OCI-LY7 (cell line): ENCODE data around the gene ITSN2. TPM values are rescaled to one million over a fixed set of nuclear protein-coding genes. Genes with fewer than 3 reads are reported as not detected.

Source experiments
- BruUV-seq: library from RNA; stranded (reverse); fragments of 400-500 nt; replicated peaks from 2 replicates; lab custom pipeline; 2021; lab: Mats Ljungman, UMichigan
- CTCF ChIA-PET: fragments of 300-600 bp; sonication (Branson Sonifier 250); formaldehyde crosslinking; loops from one replicate; lab custom pipeline; 2022; ENCODE audit warnings: antibody characterized with exemption; ENCODE audit not compliant: unreplicated experiment; lab: Charles Lee
- POLR2A ChIA-PET: fragments of 300-600 bp; sonication (Branson Sonifier 250); formaldehyde crosslinking; loops from one replicate; lab custom pipeline; 2022; ENCODE audit warnings: antibody characterized with exemption; lab: Charles Lee
- DNase-seq: peaks from one replicate; pipeline ENCODE4 v3.0.0-alpha.2; 2015; ENCODE audit warnings: low spot score
- H2AFZ ChIP-seq: fragments of 200-600 bp; sonication (generic), shearing (Covaris generic); 2 replicates; pipeline ENCODE4 v1.6.1; 2014; ENCODE audit warnings: mild to moderate bottlenecking, antibody characterized with exemption, low read length, moderate library complexity
- H3K27ac ChIP-seq: fragments of 200-600 bp; sonication (generic); 2 replicates; pipeline ENCODE4 v1.5.1; 2014; ENCODE audit warnings: mixed run types, low read depth, mild to moderate bottlenecking, moderate library complexity, low read length, inconsistent platforms; ENCODE audit not compliant: poor library complexity, severe bottlenecking
- H3K36me3 ChIP-seq: fragments of 200-600 bp; sonication (generic); 2 replicates; pipeline ENCODE4 v1.6.1; 2014; ENCODE audit warnings: mild to moderate bottlenecking, antibody characterized with exemption, low read length, moderate library complexity, mixed read lengths; ENCODE audit not compliant: insufficient read depth
- H3K4me1 ChIP-seq: fragments of 200-600 bp; sonication (generic); 2 replicates; pipeline ENCODE4 v1.5.1; 2014; ENCODE audit warnings: mild to moderate bottlenecking, low read length; ENCODE audit not compliant: insufficient read depth, poor library complexity, severe bottlenecking
- H3K4me2 ChIP-seq: fragments of 200-600 bp; sonication (generic); 2 replicates; pipeline ENCODE4 v1.6.1; 2014; ENCODE audit warnings: mild to moderate bottlenecking, low read length
- H3K4me3 ChIP-seq: fragments of 200-600 bp; sonication (generic); 2 replicates; pipeline ENCODE4 v1.5.1; 2014; ENCODE audit warnings: mild to moderate bottlenecking, low read depth, low read length; ENCODE audit not compliant: poor library complexity, severe bottlenecking
- H3K79me2 ChIP-seq: fragments of 200-600 bp; sonication (generic); 2 replicates; pipeline ENCODE4 v1.6.1; 2016; ENCODE audit warnings: low read depth, mild to moderate bottlenecking, low read length, moderate library complexity, mixed read lengths; ENCODE audit not compliant: insufficient read depth
- H3K9me2 ChIP-seq: fragments of 200-600 bp; sonication (generic); 2 replicates; pipeline ENCODE4 v1.6.1; 2016; ENCODE audit warnings: mild to moderate bottlenecking, low read length, mixed read lengths; ENCODE audit not compliant: insufficient read depth
- H3K9me3 ChIP-seq: fragments of 200-600 bp; sonication (generic); 2 replicates; pipeline ENCODE4 v1.6.1; 2014; ENCODE audit warnings: mild to moderate bottlenecking, mixed run types, low read length, mixed read lengths
- H4K20me1 ChIP-seq: fragments of 200-600 bp; sonication (generic); 2 replicates; pipeline ENCODE4 v1.6.1; 2014; ENCODE audit warnings: mild to moderate bottlenecking, antibody characterized with exemption, low read length, moderate library complexity, mixed read lengths; ENCODE audit not compliant: insufficient read depth
- EZH2phosphoT487 ChIP-seq: fragments of 200-600 bp; sonication (generic); IDR thresholded peaks from 2 replicates; pipeline ENCODE4 v1.6.1; 2018; ENCODE audit warnings: low read depth, borderline replicate concordance, mild to moderate bottlenecking, mixed run types, antibody characterized with exemption, low read length, moderate library complexity, mixed read lengths
- intact Hi-C: fragments of 100-400 bp; cut with micrococcal nuclease; formaldehyde crosslinking; loops from one replicate; pipeline ENCODE4 v1.10.0; 2022; ENCODE audit not compliant: unreplicated experiment
- total RNA-seq, 2 experiments: library from RNA; depleted of rRNA in 1 of 2; stranded (reverse); fragments of >200 nt in 1 of 2; shearing (Covaris generic) in 1 of 2; gene quantifications; 2 replicates each; pipeline ENCODE4 v1.2.3, GENCODE V29; 2014 to 2022
- TF ChIP-seq, protein P1 (sequence below): fragments of 200-600 bp; sonication (generic); conservative IDR thresholded peaks from 2 replicates; pipeline ENCODE4 v1.5.1; 2014; ENCODE audit warnings: mild to moderate bottlenecking, antibody characterized with exemption, low read length, moderate library complexity, mixed read lengths

ITSN2 gene
- total RNA-seq, 2 experiments from 2014 or later: 25.4 to 65.7 TPM

DNA sequence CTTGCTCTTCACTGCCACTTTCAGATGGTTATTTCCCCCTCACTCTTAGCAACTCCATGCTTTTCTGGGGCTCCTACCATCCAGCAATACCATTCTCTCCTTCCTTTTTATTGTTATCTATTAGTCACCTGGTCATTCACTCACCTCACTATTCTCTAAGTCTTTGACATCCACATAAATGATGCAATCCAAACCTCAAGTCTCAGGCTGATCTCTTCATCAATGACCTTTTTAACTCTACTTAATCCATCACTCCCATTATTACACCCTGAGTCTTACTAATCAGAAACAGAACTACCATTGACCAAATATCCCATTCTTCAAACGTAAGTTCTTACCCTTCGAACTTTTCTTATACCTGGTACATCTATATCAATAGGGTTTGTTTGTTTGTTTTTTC, 79.7 kb downstream of the ITSN2 start:
- H3K9me2 ChIP-seq: no peaks in the 10 kb centered on the region
- no peaks in the 10 kb centered on the region for H4K20me1 ChIP-seq
- no peak overlapping the region for H2AFZ ChIP-seq
- no peaks in the 10 kb centered on the region for H3K4me1 ChIP-seq
- no peak for DNase-seq
- H3K4me2 ChIP-seq: no peak overlapping the region
- ChIA-PET POLR2A (no interaction called here), CTCF (no interaction called here)
- intact Hi-C loops: no loop called here
- TF ChIP-seq EZH2phosphoT487: no peak
- TF ChIP-seq, protein P1, sequence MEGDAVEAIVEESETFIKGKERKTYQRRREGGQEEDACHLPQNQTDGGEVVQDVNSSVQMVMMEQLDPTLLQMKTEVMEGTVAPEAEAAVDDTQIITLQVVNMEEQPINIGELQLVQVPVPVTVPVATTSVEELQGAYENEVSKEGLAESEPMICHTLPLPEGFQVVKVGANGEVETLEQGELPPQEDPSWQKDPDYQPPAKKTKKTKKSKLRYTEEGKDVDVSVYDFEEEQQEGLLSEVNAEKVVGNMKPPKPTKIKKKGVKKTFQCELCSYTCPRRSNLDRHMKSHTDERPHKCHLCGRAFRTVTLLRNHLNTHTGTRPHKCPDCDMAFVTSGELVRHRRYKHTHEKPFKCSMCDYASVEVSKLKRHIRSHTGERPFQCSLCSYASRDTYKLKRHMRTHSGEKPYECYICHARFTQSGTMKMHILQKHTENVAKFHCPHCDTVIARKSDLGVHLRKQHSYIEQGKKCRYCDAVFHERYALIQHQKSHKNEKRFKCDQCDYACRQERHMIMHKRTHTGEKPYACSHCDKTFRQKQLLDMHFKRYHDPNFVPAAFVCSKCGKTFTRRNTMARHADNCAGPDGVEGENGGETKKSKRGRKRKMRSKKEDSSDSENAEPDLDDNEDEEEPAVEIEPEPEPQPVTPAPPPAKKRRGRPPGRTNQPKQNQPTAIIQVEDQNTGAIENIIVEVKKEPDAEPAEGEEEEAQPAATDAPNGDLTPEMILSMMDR: no peak
- H3K27ac ChIP-seq: no peak overlapping the region
- no TSS peak for BruUV-seq
- H3K79me2 ChIP-seq: no peaks in the 10 kb centered on the region
- H3K4me3 ChIP-seq: no peak overlapping the region
- H3K36me3 ChIP-seq: peaks cover under 1% of the 10 kb centered on the region; the same call in 1 of the 2 replicates
- H3K9me3 ChIP-seq: no peaks in the 10 kb centered on the region

DNA sequence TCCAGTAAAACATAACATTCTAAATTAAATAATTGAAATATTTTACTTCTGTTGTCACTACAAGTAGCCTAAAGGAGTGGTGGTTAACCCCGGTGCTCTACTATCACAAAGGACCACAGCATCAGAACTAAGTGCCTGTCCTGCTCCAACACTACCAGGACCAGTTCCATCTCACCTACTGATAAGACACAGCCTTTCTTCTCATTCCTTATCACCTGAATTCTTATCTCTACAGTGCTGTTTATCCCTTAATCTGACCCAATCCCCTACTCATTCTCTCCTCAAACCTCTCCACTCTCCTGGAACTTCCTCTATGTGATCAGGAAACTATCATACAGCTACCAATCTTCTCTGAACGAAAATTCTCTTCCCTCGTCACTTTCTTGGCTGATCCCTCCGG, 80.2 kb downstream of the ITSN2 start:
- Histone ChIP-seq H3K4me2 (no peak overlapping the region), H3K4me1 (no peaks in the 10 kb centered on the region), H2AFZ (no peak overlapping the region), H3K36me3 (peaks cover 5% of the 10 kb centered on the region), H4K20me1 (no peaks in the 10 kb centered on the region), H3K9me2 (no peaks in the 10 kb centered on the region), H3K27ac (no peak overlapping the region), H3K4me3 (no peak overlapping the region), H3K79me2 (no peaks in the 10 kb centered on the region), H3K9me3 (no peaks in the 10 kb centered on the region)
- ChIA-PET POLR2A (no interaction called here), CTCF (no interaction called here)
- DNase-seq: no peak
- BruUV-seq: no TSS peak
- intact Hi-C loops: no loop called here
- TF ChIP-seq, protein P1: no peak
- TF ChIP-seq EZH2phosphoT487: no peak

DNA sequence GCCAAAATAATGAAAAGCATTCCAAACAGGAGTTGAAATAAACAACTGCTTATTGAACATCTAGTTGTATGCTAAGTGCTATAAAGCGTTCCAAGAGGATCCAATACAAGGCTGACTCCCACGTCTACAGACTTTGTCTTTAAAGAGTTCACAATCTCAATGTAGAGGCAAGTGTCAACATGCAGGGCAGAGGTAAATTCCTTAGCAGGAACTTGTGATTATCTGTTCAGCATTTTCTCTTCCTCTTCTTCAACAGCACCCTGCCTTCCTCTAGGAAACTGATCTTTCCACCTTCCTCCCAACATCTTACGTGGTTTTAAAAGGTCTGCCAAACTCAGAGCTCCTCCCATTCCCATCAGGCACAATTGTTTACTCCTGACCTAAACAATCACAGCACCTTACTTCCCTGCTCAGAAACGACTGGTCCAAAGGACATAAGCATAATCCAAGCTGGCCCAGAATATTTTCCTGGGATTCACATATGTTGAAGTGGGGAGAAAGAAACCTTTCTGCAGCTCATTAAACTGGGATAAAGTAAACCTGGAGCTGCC, 83.9 kb downstream of the ITSN2 start:
- DNase-seq: no peak
- intact Hi-C loops: no loop called here
- no peak overlapping the region for H2AFZ ChIP-seq
- peaks cover 26% of the 10 kb centered on the region for H3K36me3 ChIP-seq
- no peaks in the 10 kb centered on the region for H3K9me2 ChIP-seq
- H3K4me3 ChIP-seq: no peak overlapping the region
- ChIA-PET POLR2A (interaction anchor here (0.6 to 2.0 kb wide), 6 partner anchors 14 to 134 kb away, joined by 3 to 14 read pairs (median 5); no protein-coding TSS in a partner anchor), CTCF (no interaction called here)
- no peaks in the 10 kb centered on the region for H4K20me1 ChIP-seq
- TF ChIP-seq, protein P1: no peak
- no peak for TF ChIP-seq EZH2phosphoT487
- no TSS peak for BruUV-seq
- no peaks in the 10 kb centered on the region for H3K79me2 ChIP-seq
- no peaks in the 10 kb centered on the region for H3K9me3 ChIP-seq
- H3K27ac ChIP-seq: no peak overlapping the region
- no peak overlapping the region for H3K4me2 ChIP-seq
- H3K4me1 ChIP-seq: no peaks in the 10 kb centered on the region
